TTC549 (cell line): Measurements from ENCODE around the gene FHIT.
"Not testable (repeated sequence)": the region's sequence is repeated elsewhere in the genome, so short reads cannot be mapped to it uniquely, and the experiment has no call there.

Experiments
- FAIRE-seq: peaks from 2 replicates; lab custom pipeline; 2012; peaks lifted over from hg19 to GRCh38; lab: Jason Lieb, UNC

FHIT gene

DNA sequence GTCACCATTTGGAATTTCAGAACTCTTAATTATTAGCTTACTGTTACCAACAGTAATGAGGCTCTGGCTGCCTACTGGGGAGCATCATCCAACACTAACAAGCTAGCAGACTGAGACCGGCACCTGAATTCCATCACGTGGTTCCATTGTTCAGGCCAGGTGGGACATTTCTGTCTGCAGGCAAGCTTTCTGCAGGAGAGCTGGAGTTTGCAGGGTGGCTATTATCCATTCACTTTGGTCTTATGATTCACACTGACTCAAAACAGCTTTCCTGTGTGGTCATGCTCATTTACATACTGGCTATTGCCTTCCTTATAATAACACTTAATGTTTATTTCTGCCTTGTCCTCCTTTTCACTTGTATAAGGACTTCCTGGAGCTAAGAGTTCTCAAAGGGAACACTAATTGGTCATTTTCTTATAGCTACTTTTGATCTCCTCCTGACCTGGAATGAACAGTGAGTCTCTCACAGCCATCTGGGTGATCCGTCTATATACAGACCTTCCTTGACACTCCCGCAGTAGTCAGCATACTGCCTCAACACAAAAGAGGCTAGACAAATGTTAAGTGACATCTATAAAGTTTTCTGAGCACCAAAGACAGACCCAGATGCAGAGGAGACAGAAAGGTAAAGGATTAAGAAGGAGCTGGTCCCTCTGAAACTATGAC, 695.4 kb downstream of the FHIT start:
- FAIRE-seq: no peak

DNA sequence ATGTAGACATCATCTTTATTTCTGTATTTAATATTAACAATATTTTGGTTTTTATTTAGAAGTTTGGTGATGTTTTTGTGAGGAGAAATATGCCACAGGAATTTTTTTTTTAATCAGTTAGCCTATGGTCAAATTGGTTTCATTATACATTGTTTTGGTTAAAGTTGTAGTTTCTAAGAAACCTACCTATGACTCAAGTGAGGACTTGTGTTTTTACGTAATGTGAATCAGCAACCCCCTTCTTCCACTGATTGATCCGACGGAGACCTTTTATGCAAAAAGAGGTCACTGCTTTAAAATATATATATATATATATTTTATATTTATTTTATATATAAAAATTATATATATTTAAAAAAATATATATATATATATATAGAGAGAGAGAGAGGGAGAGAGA, 698.1 kb downstream of the FHIT start:
- no peak for FAIRE-seq

DNA sequence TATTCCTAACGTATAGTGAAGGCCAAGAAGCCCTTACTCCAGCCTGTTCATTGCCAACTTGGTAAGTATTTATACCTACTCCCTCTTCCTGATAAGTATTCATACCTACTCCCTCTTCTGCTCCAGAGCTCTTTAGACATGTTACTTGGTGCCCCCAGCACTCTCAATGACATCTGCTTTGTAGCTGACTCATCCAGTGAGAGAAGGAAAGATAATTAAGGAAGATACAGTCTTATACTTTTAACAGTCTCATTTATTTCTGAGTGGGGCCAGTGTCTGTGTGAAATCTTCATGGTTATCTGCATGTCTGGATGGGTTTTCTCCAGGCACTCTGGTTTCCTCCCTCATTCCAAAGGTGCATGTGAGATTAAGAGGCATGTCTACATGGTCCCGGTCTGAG, 698.7 kb downstream of the FHIT start:
- no peak for FAIRE-seq

DNA sequence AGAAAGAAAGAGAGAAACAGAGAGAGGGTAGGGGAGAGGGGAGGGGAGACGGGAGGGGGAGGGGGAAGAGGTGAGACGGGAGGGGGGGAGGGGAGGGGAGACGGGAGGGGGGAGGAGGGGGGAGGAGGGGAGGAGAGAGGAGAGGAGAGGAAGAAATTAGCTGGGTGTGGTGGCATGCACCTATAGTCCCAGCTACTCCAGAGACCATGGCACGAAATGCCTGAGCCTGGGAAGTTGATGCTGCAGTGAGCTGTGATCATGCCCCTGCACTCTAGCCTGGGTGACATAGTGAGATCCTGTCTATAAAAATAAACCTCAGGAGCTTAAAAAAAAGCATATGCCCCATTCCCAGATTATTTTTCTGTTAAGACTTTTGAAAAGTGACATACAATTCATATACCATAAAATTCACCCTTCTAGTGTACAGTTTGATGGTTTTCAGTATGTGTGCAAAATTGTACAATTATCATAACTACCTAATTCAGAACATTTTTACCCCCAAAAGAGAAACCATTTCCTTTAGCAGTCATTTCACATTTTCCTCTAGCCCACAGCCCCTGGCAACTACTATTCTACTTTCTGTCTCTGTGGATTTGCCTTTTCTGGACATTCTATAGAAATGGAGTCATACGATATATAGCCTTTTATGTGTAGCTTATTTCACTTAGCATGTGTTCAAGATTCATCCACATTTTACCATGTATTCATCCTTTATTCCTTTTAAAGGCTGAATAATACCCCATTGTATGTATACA, 699.6 kb downstream of the FHIT start:
- no peak for FAIRE-seq

DNA sequence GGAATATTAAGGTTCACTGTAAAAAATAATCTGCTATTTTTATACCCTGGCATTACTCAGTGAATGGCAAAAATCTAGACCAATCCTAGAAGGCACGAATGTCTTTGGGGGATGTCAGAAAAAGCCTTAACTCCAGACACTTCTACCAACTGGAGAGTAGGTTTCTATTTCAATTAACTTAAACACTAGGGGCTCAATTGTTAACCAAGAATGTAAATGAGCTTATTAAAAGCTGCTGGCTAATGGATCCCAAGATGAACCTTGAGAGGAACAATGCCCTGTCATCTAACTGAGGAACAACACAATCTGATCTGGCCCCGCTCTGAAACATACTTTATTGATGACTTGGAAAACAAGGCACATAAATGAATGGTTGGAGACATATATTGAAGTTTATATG, 701.4 kb downstream of the FHIT start:
- FAIRE-seq: no peak

DNA sequence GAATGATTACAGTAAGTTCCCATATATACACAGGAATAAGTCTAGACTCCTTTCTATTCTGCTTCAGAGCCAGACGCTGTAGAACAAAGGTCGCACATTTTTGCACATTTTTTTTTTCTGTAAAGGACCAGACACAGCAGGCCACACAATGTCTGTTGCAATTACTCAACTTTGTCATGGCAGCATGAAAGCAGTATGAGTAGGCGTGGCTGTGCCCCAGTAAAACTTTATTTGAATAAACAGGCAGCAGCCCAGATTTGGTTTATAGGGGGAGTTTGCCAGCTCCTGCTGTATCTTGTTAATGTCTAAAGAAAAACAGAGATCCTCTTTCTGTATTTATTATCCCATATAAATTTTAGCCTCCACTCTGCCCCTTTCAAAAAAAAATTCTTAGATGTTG, 708.3 kb downstream of the FHIT start:
- FAIRE-seq: no peak

DNA sequence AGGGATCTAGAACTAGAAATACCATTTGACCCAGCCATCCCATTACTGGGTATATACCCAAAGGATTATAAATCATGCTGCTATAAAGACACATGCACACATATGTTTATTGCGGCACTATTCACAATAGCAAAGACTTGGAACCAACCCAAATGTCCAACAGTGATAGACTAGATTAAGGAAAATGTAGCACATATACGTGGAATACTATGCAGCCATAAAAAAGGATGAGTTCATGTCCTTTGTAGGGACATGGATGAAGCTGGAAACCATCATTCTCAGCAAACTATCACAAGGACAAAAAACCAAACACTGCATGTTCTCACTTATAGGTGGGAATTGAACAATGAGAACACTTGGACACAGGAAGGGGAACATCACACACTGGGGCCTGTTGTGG, 711.9 kb downstream of the FHIT start:
- not testable (repeated sequence) for FAIRE-seq

DNA sequence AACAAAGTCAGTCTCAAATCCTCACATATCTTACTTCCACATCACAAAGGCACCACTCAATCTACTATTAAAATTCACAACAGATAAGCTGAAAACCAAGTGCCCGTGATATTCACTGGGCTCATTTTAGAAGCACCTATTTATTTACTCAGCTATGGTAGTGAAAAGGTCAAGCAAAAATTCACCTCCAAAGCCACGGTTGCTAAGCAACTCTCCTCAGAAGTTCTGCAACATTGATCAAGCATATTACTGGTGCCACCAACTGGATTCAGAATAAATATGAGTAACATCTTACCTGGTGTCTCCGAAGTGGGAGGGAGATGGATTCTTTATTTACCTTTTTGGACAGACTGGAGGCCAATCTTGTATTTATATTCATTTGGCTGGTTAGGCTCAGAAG, 714.8 kb downstream of the FHIT start:
- FAIRE-seq: no peak

DNA sequence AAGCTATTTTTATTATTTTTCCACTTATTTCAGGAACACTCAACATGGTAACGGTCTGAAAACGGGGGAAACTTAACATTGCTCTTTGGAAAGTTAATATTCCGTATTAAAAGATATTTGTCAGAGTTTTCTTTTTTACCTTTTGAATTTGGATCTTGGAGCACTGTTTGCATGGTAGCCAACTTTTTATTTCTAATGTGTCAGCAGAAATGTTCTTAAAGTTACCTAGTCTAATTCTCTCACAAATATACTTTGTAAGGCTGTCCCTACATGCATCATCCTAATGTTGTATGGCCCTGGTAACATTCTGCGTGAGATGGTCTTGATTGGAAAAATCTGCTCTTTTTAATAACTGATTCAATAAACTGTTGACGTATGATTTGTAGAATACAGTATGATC, 719.5 kb downstream of the FHIT start:
- FAIRE-seq: no peak

DNA sequence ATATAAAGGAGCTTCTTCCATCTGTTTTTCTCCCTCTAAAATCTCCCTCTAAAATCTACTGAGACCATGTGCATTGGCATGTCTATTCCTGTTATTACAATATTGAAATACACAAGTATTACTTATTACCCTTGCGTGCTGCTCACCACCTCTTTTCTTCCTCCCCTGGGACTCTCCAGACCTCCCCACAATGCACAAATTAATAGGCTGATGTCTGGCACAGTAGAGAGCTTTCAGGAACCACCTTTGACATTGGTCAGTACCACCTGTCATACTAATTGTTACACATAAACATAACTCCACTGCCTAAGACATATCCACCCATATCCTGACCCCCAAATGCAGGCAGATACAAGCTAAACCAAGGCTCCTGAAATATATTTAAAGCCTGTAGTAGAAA, 722.6 kb downstream of the FHIT start:
- no peak for FAIRE-seq

DNA sequence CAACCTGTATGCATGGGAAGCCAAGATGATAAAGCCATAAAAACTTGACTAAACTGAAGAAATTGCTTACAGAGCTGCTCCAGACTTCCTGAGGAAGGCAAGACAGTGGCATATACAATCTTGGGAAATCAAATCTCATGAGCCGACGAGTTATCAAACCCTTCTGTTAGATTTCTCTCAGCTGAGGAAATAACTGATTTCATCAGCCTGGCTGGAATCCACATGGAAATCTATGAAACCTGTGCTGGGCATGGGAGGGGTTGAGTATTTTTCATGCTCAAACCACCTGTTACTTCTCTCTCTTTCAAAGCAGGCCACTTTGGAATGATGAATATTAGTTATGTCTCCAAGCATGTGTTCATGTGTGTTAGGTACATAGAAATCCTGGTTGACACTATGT, 727.7 kb downstream of the FHIT start:
- FAIRE-seq: no peak

DNA sequence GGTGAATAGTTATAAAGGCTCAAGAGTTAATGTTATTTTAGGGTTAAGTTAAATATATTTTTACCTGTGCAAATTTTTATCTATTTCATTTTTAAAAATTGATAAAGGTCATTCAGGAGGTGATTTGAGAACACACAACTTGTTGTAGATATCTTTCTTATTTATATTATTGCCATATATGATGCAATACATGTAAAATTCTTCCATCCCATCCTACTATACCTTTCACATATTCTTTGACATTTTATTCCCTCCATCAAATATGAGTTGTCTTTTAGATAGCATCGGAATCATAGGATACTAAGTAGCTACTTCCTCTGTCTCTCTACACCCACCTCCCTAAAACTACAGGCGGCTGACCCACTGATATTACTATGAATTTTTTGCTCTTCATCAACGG, 734.1 kb downstream of the FHIT start:
- no peak for FAIRE-seq

DNA sequence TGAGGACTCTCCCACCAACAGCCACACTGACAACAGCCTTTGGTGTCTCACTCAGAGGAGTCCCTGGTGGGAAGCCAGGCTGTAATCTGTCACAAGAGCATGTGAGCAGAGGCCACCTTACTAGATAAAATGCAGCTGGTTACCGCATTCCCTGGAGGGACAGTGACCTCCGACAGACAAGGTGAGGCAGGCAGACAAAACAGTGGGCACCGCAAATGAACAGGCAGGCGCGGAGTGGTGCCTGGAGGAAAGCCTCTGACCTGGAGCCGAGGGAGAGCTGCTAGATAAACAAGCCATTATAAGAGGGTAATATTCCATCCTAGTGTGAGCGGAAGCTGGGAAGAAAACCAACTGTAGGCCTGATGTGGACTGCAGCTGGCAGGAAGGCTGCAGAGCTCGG, 736.4 kb downstream of the FHIT start:
- no peak for FAIRE-seq

DNA sequence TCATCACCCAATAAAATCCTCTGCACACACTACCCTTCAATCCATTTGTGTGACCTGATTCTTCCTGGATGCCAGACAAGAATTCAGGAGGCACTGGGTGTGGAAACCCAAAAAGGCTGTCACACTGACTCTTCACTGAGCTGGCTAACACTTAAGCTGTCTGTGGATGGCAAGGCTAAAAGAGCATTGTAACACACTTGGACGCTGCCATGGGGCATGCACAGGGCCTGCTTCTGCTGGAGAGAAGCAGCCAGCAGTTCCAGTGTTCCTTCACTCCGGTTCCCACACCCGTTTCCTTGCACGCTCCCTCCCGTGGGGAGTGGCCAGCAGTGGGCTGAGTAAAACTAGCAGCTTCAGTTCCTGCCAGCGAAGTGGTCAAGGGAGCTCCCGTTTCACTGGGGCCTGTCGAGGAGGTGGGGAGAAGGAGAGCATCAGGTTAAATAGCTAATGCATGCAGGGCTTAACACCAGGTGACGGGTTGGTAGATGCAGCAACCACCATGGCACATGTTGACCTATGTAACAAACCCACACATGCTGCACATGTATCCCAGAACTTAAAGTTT, 737.1 kb downstream of the FHIT start:
- FAIRE-seq: no peak

DNA sequence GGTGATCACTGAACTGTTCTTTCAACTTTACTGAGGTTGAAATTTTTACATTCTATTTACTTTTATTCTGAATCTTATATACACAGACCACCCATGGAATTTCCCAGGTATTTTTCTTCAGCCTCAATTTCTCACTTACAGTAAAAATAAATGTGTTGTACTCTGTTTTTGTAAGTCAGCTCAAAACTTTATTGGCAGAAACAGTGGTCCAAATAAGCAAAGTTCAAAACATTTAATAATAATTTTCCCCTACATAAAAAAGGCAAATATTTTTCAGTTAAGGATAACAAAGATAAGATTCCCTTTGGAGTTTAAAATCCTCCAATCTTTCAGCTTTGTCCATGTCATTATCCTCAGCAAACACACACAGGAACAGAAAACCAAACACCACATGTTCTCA, 738.0 kb downstream of the FHIT start:
- no peak for FAIRE-seq

DNA sequence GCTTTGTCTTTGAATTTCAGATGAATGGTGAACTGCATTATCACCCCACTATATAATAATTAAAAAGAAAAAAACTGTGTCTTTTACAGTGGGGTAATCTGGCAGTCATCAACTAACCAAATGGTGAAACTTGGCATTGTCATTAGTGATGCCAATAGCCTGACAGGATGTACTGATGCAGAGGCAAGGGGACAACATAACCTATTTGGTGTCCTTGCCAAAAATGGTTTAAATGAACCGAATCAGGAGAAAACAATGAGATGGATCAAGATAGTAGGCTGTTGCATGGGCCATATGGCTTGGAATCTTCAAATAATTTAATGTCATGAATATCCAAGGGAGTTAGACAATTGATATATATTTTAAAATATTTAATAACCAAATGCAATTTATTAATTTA, 738.7 kb downstream of the FHIT start:
- FAIRE-seq: no peak

DNA sequence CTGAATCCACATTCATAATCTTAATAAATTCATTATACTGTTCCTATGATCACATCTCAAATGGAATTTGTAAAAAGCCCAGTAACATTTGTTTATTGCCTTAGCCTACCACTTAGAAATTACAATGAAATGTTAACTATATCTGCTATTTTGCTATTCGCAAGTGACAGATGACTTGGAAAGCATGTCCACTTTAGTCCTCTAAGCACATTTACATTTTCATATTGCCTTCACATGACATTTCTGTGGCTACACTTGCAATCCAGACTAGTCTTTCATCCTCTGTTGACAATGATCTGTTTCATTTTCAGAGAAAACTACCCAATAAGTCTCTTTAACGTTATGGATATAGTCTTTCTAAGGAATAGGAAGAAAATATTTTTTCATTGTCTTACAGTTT, 741.8 kb downstream of the FHIT start:
- no peak for FAIRE-seq

DNA sequence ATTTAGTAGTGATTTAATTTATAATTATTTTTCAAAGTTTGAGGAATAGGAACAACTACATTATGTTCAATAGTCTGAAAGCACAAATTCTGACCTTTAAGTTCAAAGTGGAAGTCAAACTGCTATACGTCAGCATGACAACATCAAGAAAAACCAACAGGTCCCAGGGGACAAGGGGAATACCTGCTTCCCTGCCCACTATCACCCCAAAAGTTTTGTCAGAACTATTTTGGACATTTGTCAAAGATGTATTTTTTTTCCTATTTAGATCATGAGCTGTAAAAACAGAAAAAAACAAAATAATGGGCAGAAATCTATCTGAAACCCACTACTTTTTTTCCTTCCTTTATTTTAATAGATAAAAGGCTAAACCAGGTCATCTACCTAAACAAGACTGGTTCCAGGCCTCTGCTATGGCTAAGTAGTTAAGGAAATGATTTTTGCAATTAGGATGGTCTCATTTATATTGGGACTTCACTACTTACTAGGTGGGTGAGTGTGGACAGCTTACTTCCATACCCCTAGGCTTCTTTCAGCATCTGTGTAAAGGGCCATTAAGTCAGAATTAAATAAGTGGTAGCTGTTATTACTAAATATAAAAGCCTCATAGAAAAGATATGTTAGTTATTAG, 746.3 kb downstream of the FHIT start:
- FAIRE-seq: no peak

DNA sequence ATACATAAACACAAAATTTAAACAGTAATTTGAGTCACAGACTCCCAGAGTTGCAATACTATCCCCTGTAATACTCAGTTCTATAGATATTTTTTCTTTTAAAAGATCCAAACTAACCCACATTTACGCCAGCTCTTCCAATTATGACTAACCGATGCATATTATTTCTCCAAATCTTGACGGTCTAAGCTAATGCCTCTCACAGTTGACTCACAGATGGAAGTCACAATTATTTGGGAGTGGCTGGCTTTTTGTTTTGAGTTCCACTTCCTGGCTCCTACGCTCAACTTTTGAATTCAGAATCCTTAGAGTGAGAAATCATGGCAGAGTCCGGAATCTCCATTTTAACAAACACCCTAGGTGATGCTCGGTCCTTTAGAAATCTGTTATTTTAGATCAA, 749.9 kb downstream of the FHIT start:
- no peak for FAIRE-seq

DNA sequence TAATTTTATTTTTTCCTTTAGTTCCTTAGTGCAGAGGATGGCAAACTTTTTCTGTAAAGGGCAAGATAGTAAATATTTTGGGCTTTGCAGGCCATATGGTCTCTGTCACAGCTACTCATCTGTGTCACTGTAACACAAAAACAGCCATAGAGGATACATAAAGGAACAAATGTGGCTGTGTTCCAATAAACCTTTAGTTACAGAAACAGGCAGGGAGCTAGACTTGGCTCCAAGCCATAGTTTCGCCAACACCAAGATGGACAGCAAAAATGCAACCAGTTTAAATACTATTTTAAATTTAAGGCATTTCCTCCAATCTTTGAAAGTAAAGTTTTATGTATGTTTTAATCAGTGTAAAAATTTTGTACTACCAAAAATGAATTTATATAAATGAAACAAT, 753.4 kb downstream of the FHIT start:
- FAIRE-seq: no peak

DNA sequence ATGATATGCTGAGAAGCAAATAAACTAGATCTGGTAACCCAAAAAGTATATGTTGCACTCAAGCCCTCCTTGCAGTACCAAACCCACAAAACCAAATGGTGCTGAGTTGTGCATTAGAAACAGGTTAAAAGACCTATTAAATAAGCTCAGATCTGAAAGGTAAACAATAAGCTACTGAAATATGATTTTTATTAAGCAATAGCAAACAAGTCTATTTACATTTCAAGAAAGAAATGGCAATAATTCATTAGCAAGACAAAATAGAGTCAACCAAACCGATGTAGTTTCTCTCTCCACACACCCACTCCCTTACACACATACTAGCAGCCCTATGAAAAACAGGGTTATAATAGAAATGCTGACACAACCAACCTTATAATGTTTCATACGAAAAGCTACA, 760.3 kb downstream of the FHIT start:
- no peak for FAIRE-seq

DNA sequence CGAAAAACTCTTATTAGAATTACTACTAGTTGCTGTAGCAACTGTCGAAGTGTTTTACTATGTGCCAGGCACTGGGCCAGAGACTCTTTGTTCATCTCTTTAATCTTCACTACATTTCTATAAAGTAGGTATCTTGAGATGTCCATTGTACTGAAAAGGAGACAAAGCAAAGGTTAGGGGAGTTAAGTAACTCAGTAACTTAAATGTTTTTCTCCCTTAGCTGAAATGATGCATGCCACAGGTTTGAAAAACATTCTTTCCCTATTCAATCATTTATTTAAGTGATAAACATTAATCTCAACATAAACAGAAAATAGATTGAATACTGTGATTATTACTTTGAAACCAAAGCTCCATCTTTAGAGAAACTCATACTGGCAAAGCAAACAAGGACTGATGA, 776.2 kb downstream of the FHIT start:
- FAIRE-seq: no peak

DNA sequence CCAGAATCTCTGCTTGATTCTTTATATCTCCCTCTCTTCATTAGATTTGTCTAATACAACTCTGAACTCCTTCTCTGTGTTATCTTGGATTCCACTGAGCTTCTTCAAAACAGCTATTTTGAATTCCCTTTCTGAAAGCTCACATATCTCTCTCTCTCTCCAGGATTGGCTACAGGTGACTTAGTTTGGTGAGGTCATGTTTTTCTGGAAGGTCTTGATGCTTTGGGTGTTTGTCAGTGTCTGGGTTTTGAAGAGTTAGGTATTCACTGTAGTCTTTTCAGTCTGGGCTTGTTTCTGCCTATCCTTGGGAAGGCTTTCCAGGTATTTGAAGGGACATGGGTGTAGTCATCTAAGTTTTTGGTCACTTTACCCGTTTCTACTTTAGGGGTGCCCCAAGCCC, 781.8 kb downstream of the FHIT start:
- no peak for FAIRE-seq

DNA sequence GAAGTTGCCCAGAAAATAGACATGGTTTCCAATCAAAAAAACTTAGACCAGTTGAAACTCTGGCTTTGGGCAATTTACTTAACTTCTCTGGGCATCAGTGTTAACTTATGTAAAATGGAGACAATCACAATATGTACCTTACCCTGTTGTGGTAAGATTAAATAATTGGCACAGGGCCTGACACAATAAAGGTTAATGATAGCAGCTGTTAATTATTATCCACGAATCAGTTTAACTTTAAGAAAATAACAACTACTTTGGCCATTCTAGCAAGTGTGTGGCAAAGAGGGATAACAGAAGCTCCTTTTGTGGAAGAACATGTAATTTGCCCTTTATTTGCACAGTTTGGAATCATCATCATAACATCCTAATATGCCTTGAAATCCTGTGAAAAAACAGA, 787.6 kb downstream of the FHIT start:
- FAIRE-seq: no peak
